ENCODE results near the gene RELN. TPM values are rescaled to one million over a fixed set of nuclear protein-coding genes. Genes with fewer than 3 reads are reported as not detected.

The RELN gene
- total RNA-seq, 1 experiment from 2014 or later: 0.10 TPM

DNA sequence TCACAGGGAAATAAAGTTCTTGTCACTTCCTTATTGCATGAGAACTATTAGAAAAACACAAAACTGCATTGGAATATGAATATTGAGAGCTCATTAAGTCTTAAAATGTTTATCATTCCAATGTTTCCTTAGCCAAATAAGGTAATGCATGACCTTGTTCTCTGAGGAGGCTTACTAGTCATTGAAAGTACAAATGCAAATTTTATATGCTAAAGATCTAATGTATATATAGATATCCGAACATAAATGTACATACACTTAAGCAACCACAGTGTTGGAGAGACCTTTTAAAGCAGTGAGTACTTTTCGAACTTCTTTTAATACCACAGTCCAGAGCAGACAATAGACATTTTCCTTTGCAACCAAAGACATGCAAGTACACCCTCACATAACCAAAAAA is 96.1 kb downstream of the RELN start:
- Histone ChIP-seq H3K4me1 (ENCODE audit: control insufficient read depth, insufficient read depth, low read length) (no peaks in the 10 kb centered on the region), H3K36me3 (ENCODE audit: control insufficient read depth, insufficient read depth, low read length) (no peaks in the 10 kb centered on the region), H3K9me3 (ENCODE audit: control insufficient read depth, insufficient read depth, low read depth, low read length) (no peaks in the 10 kb centered on the region), H3K4me3 (ENCODE audit: low read depth in 2 of 2, low read length in 2 of 2) (no peak overlapping the region), H3K27me3 (ENCODE audit: control insufficient read depth, insufficient read depth, low read length) (no peaks in the 10 kb centered on the region), H3K27ac (ENCODE audit: low read length) (no peak overlapping the region)
- ChIA-PET CTCF (no interaction called here), POLR2A (no interaction called here)
- no TSS peak for BruUV-seq (replicated peaks)
- DNase-seq (ENCODE audit: low read depth, low spot score) (no peak), ATAC-seq (no peak)
- in situ Hi-C loops (cut with HindIII; ENCODE audit: low pct_unique_long_range_greater_than_20kb, low sequenced_read_pairs) (no loop called here), intact Hi-C loops (cut with micrococcal nuclease; ENCODE audit: unreplicated experiment) (no loop called here)
- TF ChIP-seq, protein P1, sequence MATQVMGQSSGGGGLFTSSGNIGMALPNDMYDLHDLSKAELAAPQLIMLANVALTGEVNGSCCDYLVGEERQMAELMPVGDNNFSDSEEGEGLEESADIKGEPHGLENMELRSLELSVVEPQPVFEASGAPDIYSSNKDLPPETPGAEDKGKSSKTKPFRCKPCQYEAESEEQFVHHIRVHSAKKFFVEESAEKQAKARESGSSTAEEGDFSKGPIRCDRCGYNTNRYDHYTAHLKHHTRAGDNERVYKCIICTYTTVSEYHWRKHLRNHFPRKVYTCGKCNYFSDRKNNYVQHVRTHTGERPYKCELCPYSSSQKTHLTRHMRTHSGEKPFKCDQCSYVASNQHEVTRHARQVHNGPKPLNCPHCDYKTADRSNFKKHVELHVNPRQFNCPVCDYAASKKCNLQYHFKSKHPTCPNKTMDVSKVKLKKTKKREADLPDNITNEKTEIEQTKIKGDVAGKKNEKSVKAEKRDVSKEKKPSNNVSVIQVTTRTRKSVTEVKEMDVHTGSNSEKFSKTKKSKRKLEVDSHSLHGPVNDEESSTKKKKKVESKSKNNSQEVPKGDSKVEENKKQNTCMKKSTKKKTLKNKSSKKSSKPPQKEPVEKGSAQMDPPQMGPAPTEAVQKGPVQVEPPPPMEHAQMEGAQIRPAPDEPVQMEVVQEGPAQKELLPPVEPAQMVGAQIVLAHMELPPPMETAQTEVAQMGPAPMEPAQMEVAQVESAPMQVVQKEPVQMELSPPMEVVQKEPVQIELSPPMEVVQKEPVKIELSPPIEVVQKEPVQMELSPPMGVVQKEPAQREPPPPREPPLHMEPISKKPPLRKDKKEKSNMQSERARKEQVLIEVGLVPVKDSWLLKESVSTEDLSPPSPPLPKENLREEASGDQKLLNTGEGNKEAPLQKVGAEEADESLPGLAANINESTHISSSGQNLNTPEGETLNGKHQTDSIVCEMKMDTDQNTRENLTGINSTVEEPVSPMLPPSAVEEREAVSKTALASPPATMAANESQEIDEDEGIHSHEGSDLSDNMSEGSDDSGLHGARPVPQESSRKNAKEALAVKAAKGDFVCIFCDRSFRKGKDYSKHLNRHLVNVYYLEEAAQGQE (IDR thresholded peaks at IDR 0.05; ENCODE audit: insufficient read depth in 1 of 2, low read depth in 2 of 2, low read length in 1 of 2): no peak
- TF ChIP-seq TCF7L2 (IDR thresholded peaks at IDR 0.05; ENCODE audit: low read depth, low read length) (no peak), POLR2AphosphoS5 (IDR thresholded peaks at IDR 0.05; ENCODE audit: low read depth, low read length) (no peak)
- TF ChIP-seq, protein P2, sequence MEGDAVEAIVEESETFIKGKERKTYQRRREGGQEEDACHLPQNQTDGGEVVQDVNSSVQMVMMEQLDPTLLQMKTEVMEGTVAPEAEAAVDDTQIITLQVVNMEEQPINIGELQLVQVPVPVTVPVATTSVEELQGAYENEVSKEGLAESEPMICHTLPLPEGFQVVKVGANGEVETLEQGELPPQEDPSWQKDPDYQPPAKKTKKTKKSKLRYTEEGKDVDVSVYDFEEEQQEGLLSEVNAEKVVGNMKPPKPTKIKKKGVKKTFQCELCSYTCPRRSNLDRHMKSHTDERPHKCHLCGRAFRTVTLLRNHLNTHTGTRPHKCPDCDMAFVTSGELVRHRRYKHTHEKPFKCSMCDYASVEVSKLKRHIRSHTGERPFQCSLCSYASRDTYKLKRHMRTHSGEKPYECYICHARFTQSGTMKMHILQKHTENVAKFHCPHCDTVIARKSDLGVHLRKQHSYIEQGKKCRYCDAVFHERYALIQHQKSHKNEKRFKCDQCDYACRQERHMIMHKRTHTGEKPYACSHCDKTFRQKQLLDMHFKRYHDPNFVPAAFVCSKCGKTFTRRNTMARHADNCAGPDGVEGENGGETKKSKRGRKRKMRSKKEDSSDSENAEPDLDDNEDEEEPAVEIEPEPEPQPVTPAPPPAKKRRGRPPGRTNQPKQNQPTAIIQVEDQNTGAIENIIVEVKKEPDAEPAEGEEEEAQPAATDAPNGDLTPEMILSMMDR (IDR thresholded peaks at IDR 0.05): no peak

DNA sequence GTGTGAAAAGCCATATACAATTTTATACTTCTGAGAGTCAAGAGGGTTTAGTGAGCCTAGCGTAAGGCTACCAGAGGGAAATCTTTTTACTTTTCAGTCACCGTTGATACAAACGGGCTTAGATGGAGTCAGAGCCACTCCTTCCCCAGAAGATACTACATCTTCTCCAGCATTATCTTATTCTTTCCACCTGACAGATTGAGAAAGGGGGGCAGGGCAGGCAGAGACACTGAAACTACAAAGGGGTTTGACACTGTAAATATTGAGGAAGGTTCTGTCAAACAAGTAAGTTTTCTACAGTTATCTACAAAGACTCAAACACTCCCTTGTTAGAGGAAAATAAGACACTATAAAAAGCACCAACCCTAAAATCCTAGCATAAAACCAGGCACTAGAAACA is 100.0 kb downstream of the RELN start:
- Histone ChIP-seq H3K27ac (ENCODE audit: low read length) (no peak overlapping the region), H3K4me3 (ENCODE audit: low read depth in 2 of 2, low read length in 2 of 2) (no peak overlapping the region), H3K27me3 (ENCODE audit: control insufficient read depth, insufficient read depth, low read length) (no peaks in the 10 kb centered on the region), H3K36me3 (ENCODE audit: control insufficient read depth, insufficient read depth, low read length) (no peaks in the 10 kb centered on the region), H3K9me3 (ENCODE audit: control insufficient read depth, insufficient read depth, low read depth, low read length) (no peaks in the 10 kb centered on the region), H3K4me1 (ENCODE audit: control insufficient read depth, insufficient read depth, low read length) (no peaks in the 10 kb centered on the region)
- BruUV-seq (replicated peaks): no TSS peak
- intact Hi-C loops (cut with micrococcal nuclease; ENCODE audit: unreplicated experiment): no loop called here
- no peak for TF ChIP-seq SIN3A (IDR thresholded peaks at IDR 0.05; ENCODE audit: borderline replicate concordance, insufficient read depth, low read depth, low read length)
- TF ChIP-seq, protein P2 (IDR thresholded peaks at IDR 0.05): no peak
- no peak for TF ChIP-seq TCF7L2 (IDR thresholded peaks at IDR 0.05; ENCODE audit: low read depth, low read length)
- no peak for TF ChIP-seq POLR2AphosphoS5 (IDR thresholded peaks at IDR 0.05; ENCODE audit: low read depth, low read length)
- TF ChIP-seq, protein P1 (IDR thresholded peaks at IDR 0.05; ENCODE audit: insufficient read depth in 1 of 2, low read depth in 2 of 2, low read length in 1 of 2): no peak
- ATAC-seq (no peak), DNase-seq (ENCODE audit: low read depth, low spot score) (no peak)
- POLR2A ChIA-PET: no interaction called here
- in situ Hi-C loops (cut with HindIII; ENCODE audit: low pct_unique_long_range_greater_than_20kb, low sequenced_read_pairs): no loop called here
- CTCF ChIA-PET: no interaction called here

Data from Panc1 (cell line).